HG03460 (cell line): ENCODE results near the gene DELE1.
A peak's percentile ranks its signal among the peaks of the same experiment; 100 is the strongest.

Experiments
- ATAC-seq: cut with Tn5 transposase; IDR thresholded peaks from one replicate; pipeline ENCODE4 v1.9.1; 2021; ENCODE audit not compliant: unreplicated experiment

The DELE1 gene

DNA sequence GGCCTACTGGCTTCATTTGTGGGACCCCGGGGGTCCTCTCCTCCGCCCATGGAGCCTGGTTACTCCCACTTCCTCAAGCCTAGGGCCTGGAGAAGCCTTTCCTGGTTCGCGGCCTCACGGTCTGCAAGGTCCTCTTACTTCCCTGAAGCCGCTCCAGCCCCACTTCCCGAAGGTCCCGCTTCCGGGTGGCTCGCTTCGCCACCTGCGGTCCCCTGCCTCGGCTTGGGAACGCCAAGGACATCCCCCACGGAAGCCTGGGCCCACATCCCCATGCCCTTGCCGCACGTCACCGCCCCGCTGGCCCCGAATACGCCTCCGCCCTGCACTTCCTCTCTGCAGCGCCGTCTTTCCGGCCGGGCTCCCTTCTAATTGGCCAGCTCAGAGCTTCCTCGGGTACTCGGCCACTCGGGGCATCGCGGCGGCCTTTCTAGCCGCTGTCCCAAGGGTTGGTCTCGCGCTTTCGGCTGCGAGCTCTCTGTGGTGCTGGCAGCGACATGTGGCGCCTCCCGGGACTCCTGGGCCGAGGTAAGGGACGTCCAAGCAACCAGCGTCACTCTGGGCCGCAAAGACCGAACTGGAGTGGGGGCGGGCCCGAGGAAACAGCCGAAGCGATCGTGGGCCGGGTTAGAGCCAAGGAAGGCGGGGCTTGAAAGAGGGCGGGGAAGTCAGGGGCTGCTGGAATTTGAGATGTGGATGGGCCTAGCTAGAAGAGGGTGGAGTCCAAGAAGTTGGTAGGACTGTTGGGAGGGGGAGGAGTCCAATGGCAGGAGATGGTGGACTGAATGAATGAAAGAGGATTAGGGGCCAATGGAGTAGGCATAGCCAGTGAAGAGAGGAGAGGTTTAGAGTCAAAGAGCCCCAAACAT is at the start of gene DELE1:
DELE1 (plus strand) TSS at position 424 of the 866 bp plus-strand sequence; CDS start at position 495, 71 bp downstream.
- ATAC-seq, result peak; percentile 97

GRCh38 chr5:141873933-141874261 is 49.8 kb upstream of the DELE1 start:
- no peak for ATAC-seq

DNA sequence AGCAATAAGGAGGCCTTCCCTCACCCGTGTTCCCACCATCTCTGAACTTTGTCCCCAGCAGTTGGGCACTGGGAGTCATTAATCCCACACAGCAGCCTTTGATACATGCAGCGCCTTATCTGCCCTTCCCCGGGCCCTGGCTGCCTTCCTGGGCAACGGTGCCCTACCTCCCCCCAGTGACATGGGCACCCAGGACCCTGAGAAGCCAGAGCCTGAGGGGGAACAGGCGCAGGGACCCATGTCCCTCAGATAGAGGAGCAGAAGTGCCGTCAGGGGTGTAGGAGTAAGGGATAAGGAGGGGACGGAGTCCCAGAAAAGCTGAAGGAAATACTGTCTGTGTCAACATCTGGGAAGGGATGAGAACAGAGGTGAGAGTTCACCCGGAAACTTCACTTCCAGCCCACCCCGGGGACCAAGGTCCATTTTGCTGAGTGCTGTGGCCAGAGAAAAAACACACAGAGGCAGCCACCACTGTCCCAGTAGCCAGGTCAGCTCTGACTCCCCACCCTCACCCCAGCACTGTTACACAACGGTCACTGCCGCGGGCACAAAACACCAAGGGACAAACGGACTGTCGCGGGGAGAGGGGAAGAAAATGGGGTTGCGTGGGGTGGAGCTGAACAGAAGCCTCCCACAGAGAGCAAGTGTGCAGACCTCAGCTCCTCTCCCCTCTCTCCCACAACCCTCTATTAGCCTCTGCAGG is 49.3 kb upstream of the DELE1 start:
- ATAC-seq, result no peak

- ATAC-seq, result no peak
Measured at GRCh38 chr5:141875022-141875740, 48.5 kb upstream of the DELE1 start.

GRCh38 chr5:141875795-141876627 is 47.7 kb upstream of the DELE1 start:
- no peak for ATAC-seq

DNA sequence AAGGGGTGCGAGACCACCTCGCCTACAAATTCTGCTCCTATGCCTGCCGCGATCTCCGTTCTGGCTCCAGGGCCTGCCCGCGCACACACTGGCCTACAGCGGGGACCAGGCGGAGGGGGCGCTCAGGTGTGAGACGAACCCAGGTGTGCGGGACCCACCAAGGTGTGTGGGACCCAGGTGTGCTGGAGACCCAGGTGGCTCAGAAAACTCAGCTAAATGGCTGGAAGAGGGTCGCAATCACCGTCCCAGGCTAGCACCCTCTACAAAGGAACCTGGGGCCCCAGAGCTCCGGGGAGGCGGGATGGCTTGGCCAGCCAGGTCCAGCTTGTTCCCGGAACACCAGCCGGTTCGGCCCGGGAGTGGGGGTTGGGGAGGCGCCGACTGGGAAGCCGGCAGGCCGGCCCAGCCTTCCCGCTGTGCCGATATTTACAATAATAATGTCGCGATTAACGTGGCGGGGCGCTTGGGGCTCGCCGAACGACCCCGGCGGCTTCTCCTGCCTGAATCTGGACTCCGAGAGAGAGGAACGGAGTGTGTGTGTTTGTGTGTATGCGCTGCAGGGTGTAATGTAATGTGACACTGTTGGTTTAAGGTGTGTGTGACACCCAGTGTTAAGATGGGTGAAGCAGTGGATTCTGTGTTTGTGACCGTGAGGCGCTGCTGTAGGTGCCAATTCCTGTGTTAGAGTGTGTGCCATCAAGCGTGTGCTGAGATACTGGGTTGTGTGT is 46.9 kb upstream of the DELE1 start:
- ATAC-seq, result no peak

- no peak for ATAC-seq
Measured at GRCh38 chr5:141877356-141878185, 46.1 kb upstream of the DELE1 start.

GRCh38 chr5:141878186-141878710 is 45.4 kb upstream of the DELE1 start, which contains the start of gene PCDH1:
PCDH1 (minus strand) TSS chr5:141878410; CDS start chr5:141878262, 148 bp downstream.
- no peak for ATAC-seq

DNA sequence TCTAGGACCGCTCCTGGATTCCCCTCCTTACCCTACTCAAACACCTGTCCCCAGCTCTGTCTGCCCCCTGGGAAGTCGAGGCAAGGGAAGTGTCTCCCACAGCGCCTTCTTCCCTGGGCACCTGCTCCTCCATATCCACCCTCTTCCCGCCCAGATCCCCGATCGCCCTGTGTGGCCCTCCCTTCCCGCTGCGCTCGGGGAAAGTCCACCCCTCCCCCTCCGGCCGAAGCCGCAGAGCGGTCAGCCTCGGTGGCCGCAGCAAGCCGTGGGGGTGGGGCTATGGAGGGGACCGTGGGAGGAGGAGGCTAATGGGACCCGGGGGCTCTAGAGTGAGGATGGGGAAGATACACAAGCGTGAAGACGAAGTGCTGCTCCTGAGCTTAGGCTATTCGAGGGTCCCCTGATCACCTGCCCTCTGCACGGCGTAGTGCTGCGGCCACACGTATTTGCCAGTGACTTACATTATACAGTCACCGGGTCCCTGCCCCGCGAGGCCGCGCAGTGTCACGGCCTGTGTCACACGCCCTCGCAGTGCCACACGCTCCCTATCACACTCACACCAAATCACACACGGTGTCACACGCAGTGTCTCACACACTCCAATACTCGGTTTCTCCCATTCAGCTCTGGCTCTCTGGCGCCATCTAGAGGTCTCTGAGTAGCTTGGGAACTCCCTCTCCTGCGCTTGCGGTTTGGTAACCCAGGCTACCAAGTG is 44.8 kb upstream of the DELE1 start:
- ATAC-seq, result peak; percentile 88

GRCh38 chr5:141879426-141879759 is 44.3 kb upstream of the DELE1 start:
- no peak for ATAC-seq

DNA sequence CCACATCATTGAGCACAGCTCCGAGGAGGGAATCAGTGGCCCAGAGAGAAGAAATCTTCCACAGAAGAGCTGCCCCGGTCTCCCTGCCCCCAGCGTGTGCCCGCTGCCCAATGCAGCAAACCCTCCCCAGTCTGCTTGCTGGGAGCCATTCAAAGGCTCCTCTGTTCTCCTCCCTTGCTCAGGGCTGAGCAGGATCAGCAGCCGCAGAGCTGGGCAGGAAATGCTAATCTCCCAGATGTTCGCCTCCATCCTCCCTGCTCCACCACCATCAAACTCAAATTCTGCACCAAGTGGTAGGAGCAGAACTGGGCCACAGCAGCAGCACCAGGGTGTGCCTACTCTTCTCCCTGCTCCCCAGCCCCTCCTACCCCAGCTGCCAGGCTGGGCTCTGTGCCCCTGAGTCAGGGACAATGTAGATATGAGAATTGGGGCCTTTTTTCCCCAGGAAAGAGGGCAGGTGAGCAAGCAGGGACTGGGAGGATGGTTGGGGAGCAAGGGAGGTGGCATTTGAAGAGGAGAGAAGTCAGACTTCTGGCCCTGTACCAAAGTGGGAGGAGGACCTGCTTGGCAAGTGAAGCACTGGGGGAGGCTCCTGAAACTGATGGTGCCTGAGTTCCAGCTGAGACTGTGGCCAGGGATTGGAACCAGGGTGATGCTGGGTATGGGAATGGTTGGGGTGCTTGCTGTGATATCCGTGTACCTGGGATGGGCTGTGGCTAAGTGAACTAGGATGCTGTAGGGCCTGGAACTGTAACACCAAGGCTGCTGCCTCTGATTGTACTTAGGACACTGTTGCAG is 43.5 kb upstream of the DELE1 start:
- no peak for ATAC-seq

DNA sequence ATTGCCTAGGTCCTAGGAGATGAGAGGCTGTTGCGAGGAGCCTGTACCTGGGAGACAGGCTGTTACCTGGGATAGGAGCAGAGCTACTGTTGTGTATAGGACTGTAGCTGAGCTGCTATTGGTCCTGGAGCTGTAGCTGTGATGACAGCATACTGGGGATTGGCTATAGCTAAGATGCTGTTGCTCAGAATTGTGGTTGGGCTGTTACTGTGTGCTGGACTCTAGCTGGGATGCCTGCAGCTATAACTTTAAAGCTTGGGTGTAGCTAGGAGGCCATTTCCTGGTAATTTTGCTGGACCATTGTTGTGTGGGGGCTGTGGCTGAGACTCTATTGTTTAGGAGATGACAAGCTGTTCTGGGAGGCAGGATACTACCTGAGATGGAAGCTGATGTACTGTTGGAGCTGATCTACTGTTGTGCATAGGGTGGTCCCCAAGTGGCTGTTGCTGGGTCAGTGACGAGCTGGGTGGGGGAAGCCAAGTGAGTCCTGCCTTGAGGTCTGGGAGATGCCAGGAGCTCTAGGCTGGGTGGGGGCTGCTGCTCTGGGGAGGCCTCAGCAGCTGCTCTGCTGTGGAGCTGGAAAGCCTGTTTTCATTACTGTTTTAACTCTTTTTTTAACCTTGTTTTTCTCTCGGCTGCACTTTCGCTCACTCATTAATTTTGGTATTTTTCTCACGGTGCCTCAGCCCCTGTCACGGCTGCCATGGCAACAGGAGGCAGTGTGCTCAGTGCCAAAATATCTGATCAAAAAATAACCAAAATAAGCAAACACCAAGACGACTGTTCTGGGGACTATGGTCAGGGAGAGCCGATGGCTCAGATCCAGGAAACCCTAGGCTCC is 42.5 kb upstream of the DELE1 start:
- no peak for ATAC-seq

DNA sequence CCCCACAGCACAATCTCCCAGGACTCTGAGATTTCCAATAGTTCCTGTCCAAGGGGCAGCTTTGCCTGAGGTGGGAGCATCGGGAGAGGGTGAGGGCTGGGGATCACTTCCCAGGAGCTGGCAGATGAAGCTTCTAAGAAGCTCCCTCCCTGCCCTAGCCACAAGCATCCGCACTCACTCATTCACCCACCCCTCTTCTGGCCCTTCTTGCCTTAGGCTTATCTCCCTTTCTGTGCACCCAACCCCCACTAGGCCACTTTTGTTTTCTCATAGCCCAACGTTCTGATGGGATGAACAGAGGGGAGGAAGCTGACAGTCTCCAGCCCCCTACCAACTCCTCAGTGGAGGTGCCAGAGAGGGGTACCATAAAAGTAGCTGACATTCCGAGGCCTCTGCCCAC is 41.8 kb upstream of the DELE1 start:
- no peak for ATAC-seq

DNA sequence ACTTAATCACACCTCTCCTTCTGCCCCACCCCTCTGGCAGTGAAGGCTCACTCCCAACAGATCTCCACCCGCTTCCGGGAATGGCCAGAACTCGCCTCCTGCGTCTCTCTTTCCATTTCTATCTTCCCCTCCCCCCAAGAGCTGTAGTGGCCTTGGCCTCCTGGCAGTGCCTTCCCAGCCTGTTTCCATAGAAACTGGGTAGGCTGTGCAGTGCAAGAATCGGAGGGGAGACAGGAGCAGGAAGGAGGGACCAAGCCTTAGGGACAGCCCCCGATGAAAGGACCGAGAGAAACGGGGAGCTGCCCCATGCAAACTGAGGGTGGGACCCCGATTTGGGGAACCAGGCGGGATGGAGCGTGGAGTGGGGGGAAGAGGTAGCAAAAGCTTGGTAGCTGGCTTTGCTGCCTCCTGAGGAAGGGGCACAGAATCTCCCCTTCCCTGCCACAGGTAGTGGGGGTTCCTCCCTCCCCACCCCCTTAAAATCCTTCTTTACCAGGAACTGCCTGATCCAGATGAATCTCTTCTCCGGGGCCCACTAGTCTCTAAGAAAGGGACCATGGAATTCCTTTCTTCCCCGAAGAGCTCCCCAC is 41.0 kb upstream of the DELE1 start:
- ATAC-seq, result no peak

GRCh38 chr5:141883184-141883891 is 40.3 kb upstream of the DELE1 start:
- no peak for ATAC-seq

DNA sequence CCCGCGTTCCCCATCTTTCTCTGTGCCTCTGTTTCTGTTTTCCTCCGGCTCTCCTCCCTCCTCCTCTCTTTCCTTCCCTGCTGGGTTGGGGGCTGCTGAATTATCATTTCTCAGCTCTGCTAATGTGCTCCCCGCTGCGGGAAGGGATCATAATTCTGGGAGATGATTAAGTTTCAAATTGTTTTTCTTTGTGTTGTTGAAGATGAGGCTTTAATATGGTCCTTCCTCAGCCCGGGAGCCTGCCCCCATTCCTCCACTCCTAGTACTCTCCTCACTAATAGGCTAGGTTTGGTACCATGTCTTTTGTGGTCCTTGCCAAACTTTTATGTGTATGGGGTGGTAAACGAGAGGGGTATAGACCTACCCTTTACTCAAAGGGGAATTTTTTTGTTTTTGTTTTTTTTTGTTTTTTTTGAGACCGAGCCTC is 39.8 kb upstream of the DELE1 start:
- ATAC-seq, result no peak
